DMS114 treated with DMSO at 0.1 percent for 48 hours (cell line): ENCODE results near the gene LMTK3.

ENCODE experiments used
- DNase-seq: peaks from one replicate; lab custom pipeline; 2025; ENCODE audit not compliant: unreplicated experiment; lab: John Stamatoyannopoulos, UW

The LMTK3 gene, protein sequence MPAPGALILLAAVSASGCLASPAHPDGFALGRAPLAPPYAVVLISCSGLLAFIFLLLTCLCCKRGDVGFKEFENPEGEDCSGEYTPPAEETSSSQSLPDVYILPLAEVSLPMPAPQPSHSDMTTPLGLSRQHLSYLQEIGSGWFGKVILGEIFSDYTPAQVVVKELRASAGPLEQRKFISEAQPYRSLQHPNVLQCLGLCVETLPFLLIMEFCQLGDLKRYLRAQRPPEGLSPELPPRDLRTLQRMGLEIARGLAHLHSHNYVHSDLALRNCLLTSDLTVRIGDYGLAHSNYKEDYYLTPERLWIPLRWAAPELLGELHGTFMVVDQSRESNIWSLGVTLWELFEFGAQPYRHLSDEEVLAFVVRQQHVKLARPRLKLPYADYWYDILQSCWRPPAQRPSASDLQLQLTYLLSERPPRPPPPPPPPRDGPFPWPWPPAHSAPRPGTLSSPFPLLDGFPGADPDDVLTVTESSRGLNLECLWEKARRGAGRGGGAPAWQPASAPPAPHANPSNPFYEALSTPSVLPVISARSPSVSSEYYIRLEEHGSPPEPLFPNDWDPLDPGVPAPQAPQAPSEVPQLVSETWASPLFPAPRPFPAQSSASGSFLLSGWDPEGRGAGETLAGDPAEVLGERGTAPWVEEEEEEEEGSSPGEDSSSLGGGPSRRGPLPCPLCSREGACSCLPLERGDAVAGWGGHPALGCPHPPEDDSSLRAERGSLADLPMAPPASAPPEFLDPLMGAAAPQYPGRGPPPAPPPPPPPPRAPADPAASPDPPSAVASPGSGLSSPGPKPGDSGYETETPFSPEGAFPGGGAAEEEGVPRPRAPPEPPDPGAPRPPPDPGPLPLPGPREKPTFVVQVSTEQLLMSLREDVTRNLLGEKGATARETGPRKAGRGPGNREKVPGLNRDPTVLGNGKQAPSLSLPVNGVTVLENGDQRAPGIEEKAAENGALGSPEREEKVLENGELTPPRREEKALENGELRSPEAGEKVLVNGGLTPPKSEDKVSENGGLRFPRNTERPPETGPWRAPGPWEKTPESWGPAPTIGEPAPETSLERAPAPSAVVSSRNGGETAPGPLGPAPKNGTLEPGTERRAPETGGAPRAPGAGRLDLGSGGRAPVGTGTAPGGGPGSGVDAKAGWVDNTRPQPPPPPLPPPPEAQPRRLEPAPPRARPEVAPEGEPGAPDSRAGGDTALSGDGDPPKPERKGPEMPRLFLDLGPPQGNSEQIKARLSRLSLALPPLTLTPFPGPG (N-terminal part only)

DNA sequence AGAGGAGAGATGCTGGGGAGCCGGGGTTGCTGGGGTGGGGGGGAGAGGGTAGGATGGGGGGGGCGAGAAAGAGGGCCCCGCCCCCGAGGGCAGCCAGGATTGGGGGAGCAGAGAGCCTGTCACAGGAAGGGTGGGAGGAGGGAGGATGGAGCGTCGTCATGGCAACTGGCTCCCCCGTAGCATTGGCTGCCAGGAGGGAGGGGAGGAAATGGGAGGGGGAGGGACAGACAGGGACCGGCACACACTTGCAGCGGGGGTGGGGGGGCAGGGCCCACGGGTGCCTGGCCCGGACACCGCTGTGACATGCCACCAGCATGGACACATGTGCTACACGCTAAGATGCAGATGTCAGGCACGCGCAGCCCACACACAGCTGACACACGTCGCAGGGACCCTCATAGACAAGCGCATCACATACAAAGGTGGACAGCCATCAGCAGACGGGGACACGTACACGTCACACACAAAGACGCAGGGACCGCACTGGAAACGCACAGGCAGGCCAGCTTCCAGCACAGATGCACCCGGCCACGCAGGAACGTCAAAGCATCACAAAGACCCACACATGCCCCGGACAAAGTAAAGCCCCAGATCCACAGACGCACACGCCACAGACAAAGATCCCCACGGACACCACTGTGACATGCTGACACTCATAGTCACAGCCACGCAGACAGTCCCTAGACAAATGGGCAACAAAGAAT is at the start of gene LMTK3:
LMTK3 (minus strand) TSS at position 36 of the 704 bp plus-strand sequence. CDS start 259 bp downstream, outside the sequence.
- DNase-seq = peak; percentile 26

GRCh38 chr19:48561412-48561811 is 49.8 kb upstream of the LMTK3 start:
- no peak for DNase-seq

DNA sequence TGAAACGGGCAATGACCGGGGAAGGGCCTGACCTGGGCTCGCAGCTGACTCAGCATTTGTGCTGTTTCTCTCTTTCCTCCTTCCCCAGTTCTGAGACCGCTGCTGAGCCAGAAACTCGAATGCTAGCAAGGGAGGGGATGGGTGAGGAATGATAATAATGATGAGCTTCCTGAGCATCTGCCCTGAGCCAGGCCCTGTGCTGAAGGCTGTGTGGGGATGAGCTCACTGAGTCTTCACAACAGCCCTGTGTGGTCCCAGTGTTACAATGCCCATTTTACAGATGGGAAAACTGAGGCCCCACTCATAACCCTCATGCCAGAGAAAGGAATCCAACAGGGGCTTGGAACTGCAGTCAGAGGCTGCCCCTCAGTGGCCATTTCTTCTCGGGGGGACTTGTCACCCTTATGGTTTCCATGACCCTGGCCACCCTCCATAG is 48.5 kb upstream of the LMTK3 start:
- DNase-seq = no peak

- DNase-seq = no peak
Observed at GRCh38 chr19:48558018-48558684, 46.5 kb upstream of the LMTK3 start.

DNA sequence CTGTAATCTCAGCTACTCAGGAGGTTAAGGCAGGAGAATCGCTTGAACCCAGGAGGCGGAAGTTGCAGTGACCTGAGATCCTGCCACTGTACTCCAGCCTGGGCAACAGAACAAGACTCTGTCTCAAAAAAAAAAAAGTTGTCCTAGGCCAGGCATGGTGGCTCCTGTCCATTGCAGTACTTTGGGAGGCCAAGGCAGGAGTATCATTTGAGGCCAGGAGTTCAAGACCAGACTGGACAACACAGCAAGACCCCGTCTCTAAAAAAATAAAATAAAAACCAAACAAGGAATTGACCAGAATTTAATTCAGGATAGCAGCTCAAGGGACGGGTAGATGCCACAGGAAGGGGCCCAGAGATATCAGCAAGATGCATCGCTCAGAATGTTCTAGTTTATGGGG is 45.2 kb upstream of the LMTK3 start:
- DNase-seq = no peak

- no peak for DNase-seq
Observed at GRCh38 chr19:48556163-48556562, 44.5 kb upstream of the LMTK3 start.

DNA sequence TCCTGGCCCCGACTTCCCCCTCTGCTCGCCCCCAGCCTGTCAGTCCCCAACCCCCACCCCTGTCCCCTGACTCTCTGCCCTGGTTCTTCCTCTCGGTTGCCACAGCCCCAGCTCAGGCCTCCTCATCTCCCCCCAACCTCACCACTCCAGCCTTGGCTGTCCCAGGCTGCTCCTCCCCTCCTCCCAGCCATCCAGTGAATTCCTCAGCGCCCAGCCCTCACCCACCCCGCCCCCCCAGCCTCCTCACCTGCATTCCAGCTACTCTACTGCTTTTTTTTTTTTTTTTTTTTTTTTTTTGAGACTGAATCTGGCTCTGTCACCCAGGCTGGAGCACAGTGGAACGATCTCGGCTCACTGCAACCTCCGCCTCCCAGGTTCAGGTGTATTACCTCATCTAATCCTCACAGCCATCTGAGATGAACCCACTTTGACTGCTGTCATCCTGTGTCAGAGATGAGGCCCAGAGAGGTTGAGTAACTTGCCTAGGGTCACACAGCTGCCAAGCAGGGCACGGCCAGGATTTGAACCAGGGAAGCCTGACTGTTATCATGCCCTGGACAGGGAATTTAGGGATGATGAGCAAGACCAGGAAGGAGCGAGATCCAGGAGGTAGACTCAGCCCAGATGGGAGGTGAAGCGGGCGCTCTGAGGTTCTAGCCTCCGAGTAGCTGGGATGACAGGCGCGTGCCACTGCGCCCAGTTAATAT is 42.9 kb upstream of the LMTK3 start:
- DNase-seq = no peak

DNA sequence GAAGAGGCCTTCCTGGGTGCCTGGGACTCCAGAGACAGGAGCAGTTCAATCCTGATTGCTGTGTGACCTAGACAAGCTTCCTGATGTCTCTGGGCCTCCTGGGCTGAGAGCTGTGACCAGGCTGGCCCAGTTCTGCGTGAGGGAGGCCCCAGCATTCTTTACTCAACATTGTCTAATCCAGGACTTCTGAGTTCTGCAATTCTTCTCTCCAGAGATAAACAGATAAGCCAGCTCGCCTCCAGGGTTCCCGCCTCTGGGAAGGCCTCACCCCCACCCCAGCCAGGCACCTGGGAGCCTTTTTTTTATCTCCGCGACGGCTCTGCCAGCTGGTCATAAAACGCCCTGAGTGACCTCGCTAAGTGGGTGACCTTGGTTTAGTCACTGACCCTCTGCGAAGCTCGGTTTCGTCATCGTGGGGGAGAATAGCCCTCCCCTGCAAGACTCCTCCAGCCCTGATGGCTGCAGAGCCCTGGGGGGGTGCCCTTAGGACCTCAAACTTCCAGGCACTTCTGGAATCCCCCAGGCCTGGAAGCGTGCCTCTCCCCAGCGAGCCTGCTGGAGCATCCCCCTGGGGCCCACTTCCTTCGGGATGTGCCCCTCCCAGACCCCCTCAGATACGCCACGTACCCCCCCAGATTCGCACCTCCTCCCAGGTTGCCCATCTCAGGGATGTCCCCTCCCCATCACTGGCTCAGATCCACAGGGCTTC is 42.2 kb upstream of the LMTK3 start:
- DNase-seq = no peak

GRCh38 chr19:48552406-48553322 is 41.0 kb upstream of the LMTK3 start:
- DNase-seq = no peak

DNA sequence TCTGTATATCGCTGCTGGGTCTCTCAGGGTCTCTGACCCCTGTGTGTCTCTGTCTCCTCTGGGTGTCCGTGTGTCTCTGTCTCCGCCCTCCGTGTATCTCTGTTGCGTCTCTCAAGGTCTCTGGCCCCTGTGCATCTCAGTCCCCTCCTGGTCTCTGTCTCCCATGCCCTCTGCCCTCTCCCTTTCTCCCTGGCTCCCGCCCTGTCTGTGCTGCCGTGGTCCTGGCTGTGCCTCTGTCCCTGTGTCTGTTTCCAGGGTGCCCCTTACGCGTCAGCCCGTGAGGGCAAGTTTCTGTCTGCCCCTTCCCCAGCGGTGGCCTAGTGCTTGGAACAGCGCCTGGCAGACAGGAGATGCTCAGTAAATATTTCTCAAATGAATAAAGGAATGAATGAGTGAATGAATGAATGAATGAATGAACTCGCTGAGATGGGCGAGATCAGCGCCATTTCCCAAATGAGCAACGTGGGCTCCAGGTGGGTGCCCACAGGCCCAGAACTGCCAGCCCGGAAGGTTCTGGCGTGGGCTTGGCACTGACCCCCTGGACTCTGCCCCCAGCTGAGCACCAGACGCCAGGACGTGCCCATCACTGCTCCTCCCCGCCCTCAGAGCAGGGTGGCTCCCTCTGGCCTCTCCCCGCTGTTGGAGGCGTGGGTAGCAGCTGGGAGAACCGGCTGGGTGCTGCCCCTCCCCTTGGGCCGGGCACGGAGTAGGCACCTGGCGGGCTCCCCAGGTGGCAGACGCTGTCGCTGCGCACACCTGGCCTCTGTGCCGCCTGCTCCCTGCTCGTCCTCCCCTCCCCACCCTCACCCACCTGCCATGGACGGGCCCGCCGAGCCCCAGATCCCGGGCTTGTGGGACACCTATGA is 40.0 kb upstream of the LMTK3 start, which contains the start of gene SULT2B1:
SULT2B1 (plus strand) TSS at position 736 of the 866 bp plus-strand sequence; CDS start at position 817, 81 bp downstream.
- DNase-seq = no peak

GRCh38 chr19:48549380-48549779 is 37.7 kb upstream of the LMTK3 start:
- DNase-seq = no peak

DNA sequence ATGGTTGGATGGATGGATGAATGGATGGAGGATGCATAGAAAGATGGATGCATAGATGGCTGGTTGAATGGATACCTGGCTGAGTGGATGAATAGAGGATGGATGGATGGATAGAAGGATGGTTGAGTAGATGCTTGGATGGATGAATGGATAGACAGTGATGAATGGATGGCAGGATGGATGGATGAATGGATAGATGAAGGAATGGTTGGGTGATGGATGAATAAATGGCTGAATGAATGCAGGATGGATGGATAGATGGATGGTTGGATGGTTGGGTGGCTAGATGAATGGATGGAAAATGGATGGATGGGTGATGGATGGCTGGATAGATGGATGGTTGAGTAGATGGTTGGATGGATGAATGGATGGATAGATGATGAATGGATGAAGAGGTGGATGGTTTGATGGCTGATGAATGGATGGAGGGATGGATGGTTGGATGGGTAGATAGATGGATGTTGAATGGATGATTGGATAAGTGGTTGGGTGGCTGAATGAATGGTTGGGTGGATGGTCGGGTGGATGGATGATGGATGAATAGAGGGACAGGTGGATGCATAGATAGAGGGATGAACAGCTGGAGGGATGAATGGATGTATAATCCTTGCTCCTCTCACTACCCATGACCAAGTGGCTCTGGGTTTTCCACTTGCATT is 36.7 kb upstream of the LMTK3 start:
- no peak for DNase-seq

DNA sequence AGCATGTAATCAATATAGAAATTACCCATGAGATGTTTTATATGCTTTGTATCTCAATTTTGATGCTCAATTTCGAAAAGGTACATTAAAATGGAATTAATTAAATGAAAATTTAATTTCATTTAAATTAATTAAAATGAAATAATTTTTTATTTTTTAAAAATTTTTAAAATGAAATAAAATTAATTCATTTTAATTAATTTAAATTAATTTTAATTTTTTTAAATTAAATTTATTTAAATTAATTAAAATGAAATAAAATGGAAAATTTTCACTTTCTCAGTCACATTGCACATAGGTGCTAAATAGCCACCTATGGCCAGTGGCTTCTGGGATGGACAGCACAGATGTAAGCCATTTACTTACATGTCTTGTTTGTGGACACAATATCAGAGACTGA is 36.1 kb upstream of the LMTK3 start:
- no peak for DNase-seq

DNA sequence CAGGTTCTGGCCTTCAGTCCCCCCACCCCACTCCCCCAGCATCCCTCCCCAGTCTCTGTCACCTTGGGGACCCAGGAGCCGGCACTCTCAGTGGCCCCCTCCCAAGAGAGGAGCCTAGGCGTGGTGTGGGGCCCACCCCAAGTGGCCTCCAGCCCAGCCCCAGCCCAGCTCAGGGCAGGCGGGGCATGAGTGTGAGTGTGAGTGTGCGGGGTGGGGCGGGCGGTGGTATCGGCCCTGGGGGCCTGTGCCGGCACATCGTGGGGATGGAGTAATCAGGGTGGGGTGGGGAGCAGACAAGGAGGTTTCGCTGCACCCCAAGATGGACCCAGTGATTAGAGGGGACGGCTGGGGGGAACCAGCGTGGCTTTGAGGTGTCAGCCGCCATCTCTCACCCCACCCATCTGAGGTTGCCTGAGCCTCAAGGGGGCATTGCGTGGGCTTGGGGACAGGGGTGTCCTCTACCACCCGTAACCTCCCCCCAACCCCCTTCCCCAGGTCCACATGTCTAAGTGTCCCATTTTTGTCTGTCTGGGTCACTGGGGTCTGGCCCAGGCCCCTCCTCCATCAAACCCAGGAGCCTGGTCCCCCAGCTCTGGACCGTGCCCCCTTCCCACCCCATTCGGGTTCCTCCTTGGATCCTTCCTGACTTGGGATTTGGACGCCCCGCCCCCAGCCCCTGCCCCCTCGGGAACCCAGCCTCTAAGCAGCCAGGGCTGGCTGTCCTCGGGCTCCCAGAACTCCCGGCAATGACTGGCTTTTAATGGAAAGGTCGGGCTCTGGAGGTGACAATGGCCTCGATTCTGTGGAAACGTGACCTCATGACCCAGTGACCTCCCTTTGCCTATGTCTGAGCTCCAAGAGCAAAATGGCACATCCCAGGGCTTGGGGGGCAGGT is 33.5 kb upstream of the LMTK3 start:
- no peak for DNase-seq

DNA sequence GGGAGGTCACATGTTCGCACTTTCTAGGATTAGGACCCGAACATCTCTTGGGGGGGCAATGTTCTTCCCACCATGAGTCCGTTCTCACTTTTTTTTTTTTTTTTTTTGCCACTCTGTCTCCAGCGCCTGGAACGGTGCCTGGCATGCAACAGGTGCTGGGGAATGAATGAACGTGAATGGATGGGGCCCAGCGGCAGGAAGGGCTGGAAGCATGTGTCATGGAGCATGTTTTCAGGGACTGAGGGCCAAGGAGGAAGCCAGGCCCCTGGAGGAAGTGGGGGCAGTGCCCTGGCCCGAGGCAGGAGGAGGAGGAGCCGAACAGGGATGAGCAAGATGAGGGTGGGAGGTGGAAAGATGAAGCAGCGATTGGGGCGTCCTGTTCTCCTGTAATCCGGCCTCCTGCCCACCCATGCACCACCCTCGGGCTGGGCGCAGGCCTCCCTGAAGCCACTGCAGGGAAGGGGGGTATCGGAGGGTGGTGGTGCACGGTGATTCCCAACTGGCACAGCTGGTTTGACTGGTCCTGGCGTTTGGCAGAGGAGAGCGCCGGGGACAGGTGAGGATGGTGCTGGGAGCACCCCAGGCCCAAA is 31.6 kb upstream of the LMTK3 start:
- no peak for DNase-seq
